DOHH2 (cell line): ENCODE results near the gene EBPL.

ENCODE experiments used
- H3F3A ChIP-seq: fragments of 200-600 bp; sonication (generic), shearing (Covaris generic); 2 replicates; pipeline ENCODE4 v1.6.0; 2016; ENCODE audit warnings: antibody characterized with exemption, mild to moderate bottlenecking; ENCODE audit not compliant: control insufficient read depth, insufficient read depth
- H3K27ac ChIP-seq: fragments of 200-600 bp; sonication (generic); 2 replicates; pipeline ENCODE4 v1.5.1; 2014; ENCODE audit warnings: low read depth, mild to moderate bottlenecking, low read length, moderate library complexity
- H3K27me3 ChIP-seq: fragments of 200-600 bp; sonication (generic); 2 replicates; pipeline ENCODE4 v1.6.1; 2014; ENCODE audit warnings: mild to moderate bottlenecking, low read length, mixed read lengths; ENCODE audit not compliant: control insufficient read depth
- H3K36me3 ChIP-seq: fragments of 200-600 bp; sonication (generic); 2 replicates; pipeline ENCODE4 v1.6.1; 2014; ENCODE audit warnings: mild to moderate bottlenecking, low read length, moderate library complexity, mixed read lengths; ENCODE audit not compliant: control insufficient read depth
- H3K4me1 ChIP-seq: fragments of 200-600 bp; sonication (generic); 2 replicates; pipeline ENCODE4 v1.6.1; 2014; ENCODE audit warnings: mild to moderate bottlenecking, low read length, mixed read lengths; ENCODE audit not compliant: control insufficient read depth
- H3K4me2 ChIP-seq: fragments of 200-600 bp; sonication (generic); 2 replicates; pipeline ENCODE4 v1.6.0; 2014; ENCODE audit warnings: mild to moderate bottlenecking, low read length, moderate library complexity
- H3K4me3 ChIP-seq: fragments of 200-600 bp; sonication (generic); 2 replicates; pipeline ENCODE4 v1.5.1; 2014; ENCODE audit warnings: mild to moderate bottlenecking, low read length, mixed read lengths
- H3K79me2 ChIP-seq: fragments of 200-600 bp; sonication (generic); 2 replicates; pipeline ENCODE4 v1.6.1; 2014; ENCODE audit warnings: mild to moderate bottlenecking, low read length, mixed read lengths; ENCODE audit not compliant: control insufficient read depth
- H3K9me2 ChIP-seq: fragments of 200-600 bp; sonication (generic); replicated peaks from 2 replicates; pipeline ENCODE4 v1.6.1; 2014; ENCODE audit warnings: mild to moderate bottlenecking, low read length, mixed read lengths; ENCODE audit not compliant: control insufficient read depth
- H3K9me3 ChIP-seq: fragments of 200-600 bp; sonication (generic); 2 replicates; pipeline ENCODE4 v1.6.1; 2014; ENCODE audit warnings: antibody characterized with exemption, low read length, mixed read lengths; ENCODE audit not compliant: control insufficient read depth, insufficient read depth
- H4K20me1 ChIP-seq: fragments of 200-600 bp; sonication (generic); 2 replicates; pipeline ENCODE4 v1.6.0; 2014; ENCODE audit warnings: low read depth, mild to moderate bottlenecking, antibody characterized with exemption, low read length, moderate library complexity; ENCODE audit not compliant: control insufficient read depth, insufficient read depth
- CTCF ChIP-seq: fragments of 200-600 bp; sonication (generic); IDR thresholded peaks from one replicate; pipeline ENCODE4 v1.5.1; 2014; ENCODE audit warnings: antibody characterized with exemption, mild to moderate bottlenecking, low read depth, low read length; ENCODE audit not compliant: poor library complexity, severe bottlenecking
- EZH2phosphoT487 ChIP-seq: fragments of 200-600 bp; sonication (generic); IDR thresholded peaks from 2 replicates; pipeline ENCODE4 v1.6.1; 2017; ENCODE audit warnings: borderline replicate concordance, mild to moderate bottlenecking, antibody characterized with exemption, low read length, moderate library complexity, mixed read lengths

The EBPL gene

GRCh38 chr13:49733181-49733951 is 42.1 kb upstream of the EBPL start:
- H3F3A ChIP-seq: no peaks in the 10 kb centered on the region
- no peak overlapping the region for H3K4me2 ChIP-seq
- no peaks in the 10 kb centered on the region for H3K79me2 ChIP-seq
- no peaks in the 10 kb centered on the region for H3K9me3 ChIP-seq
- H4K20me1 ChIP-seq: no peaks in the 10 kb centered on the region
- no peaks in the 10 kb centered on the region for H3K27me3 ChIP-seq
- no peaks in the 10 kb centered on the region for H3K4me1 ChIP-seq
- no peaks in the 10 kb centered on the region for H3K9me2 ChIP-seq
- no peak overlapping the region for H3K4me3 ChIP-seq
- peaks cover 32% of the 10 kb centered on the region for H3K36me3 ChIP-seq
- TF ChIP-seq EZH2phosphoT487: no peak
- TF ChIP-seq CTCF: no peak
- H3K27ac ChIP-seq: no peak overlapping the region

- Histone ChIP-seq H3K4me2 (no peak overlapping the region), H3K9me2 (no peaks in the 10 kb centered on the region), H3K27ac (no peak overlapping the region), H3F3A (no peaks in the 10 kb centered on the region), H3K36me3 (peaks cover 29% of the 10 kb centered on the region), H4K20me1 (no peaks in the 10 kb centered on the region), H3K79me2 (no peaks in the 10 kb centered on the region), H3K4me3 (no peak overlapping the region), H3K27me3 (no peaks in the 10 kb centered on the region), H3K4me1 (no peaks in the 10 kb centered on the region), H3K9me3 (no peaks in the 10 kb centered on the region)
- TF ChIP-seq CTCF: no peak
- no peak for TF ChIP-seq EZH2phosphoT487
Measured at GRCh38 chr13:49731766-49732165, 40.5 kb upstream of the EBPL start.

- H3K4me3 ChIP-seq: no peak overlapping the region
- peaks cover 12% of the 10 kb centered on the region for H3K9me3 ChIP-seq
- no peaks in the 10 kb centered on the region for H3K27me3 ChIP-seq
- no peaks in the 10 kb centered on the region for H3K4me1 ChIP-seq
- no peaks in the 10 kb centered on the region for H3K9me2 ChIP-seq
- no peak overlapping the region for H3K27ac ChIP-seq
- 0 out of 2 replicates have a peak, but pooled peaks cover 3% of the 10 kb centered on the region for H3F3A ChIP-seq
- H3K36me3 ChIP-seq: peaks cover 70% of the 10 kb centered on the region
- H3K79me2 ChIP-seq: no peaks in the 10 kb centered on the region
- no peak overlapping the region for H3K4me2 ChIP-seq
- TF ChIP-seq CTCF (no peak), EZH2phosphoT487 (no peak)
- no peaks in the 10 kb centered on the region for H4K20me1 ChIP-seq
Measured at GRCh38 chr13:49716615-49717014, 25.3 kb upstream of the EBPL start.
